Pancreas (tissue), 10 donors: ENCODE data around the gene KAZN. TPM values are rescaled to one million over a fixed set of nuclear protein-coding genes. Genes with fewer than 3 reads are reported as not detected.

Source experiments
- ATAC-seq, 4 donors: fragments of 200-7000 bp; cut with Tn5 transposase; one replicate each; pipeline versions ENCODE4 v1.8.0 to v1.9.1; 2020; ENCODE audit warnings: mild to moderate bottlenecking in 4 of 4, moderate library complexity in 4 of 4
- DNase-seq, 6 donors: peaks; one replicate each; pipeline ENCODE4 v3.0.0-alpha.2; 2020
- FAIRE-seq: peaks from 2 replicates; lab custom pipeline; 2012; peaks lifted over from hg19 to GRCh38; lab: Jason Lieb, UNC
- H3K27ac ChIP-seq, 4 donors: fragments of 200-600 bp; sonication (generic); 1 replicate in 3 of 4; 2 replicates in 1 of 4; pipeline versions ENCODE4 v1.5.0 to v1.8.0; 2020
- H3K27me3 ChIP-seq, 4 donors: fragments of 200-600 bp; one replicate each; pipeline ENCODE4 v1.8.0; 2021
- H3K36me3 ChIP-seq, 3 donors: fragments of 200-600 bp; sonication (generic) in 1 of 3; one replicate each; pipeline versions ENCODE4 v1.5.0 to v1.8.0; 2020 to 2021
- H3K4me1 ChIP-seq, 3 donors: fragments of 200-600 bp; one replicate each; pipeline ENCODE4 v1.8.0; 2021
- H3K4me3 ChIP-seq, 4 donors: fragments of 200-600 bp; sonication (generic) in 2 of 4; one replicate each; pipeline versions ENCODE4 v1.5.0 to v1.8.0; 2020 to 2021
- H3K9me3 ChIP-seq, 4 donors: fragments of 200-600 bp; one replicate each; pipeline ENCODE4 v1.8.0; 2021
- WGBS, 2 donors: extraction: QIAGEN DNeasy Blood & Tissue Kit; methylation state at CpG; one replicate each; pipeline ENCODE4 v1.1.7; 2013; 5-methylcytosine and 5-hydroxymethylcytosine counted together
- intact Hi-C, 3 donors: fragments of 100-400 bp; cut with DNase I; formaldehyde crosslinking; loops; one replicate each; pipeline versions ENCODE4 v1.11.1 to v1.14.2; 2022
- polyA plus RNA-seq, 2 donors: library from polyadenylated mRNA; stranded (reverse); fragments of 200-250 nt; gene quantifications; one replicate each; pipeline ENCODE4 v1.2.3, GENCODE V29; 2013
- total RNA-seq, 6 donors: library from RNA; stranded (reverse); fragmentation: NEBNext Ultra II Directional in 4 of 6; extraction: Animal tissue kit (Norgen Biotek cat#: 25700) in 4 of 6; gene quantifications; one replicate each; pipeline versions ENCODE4 v1.2.1 to v1.2.4, GENCODE V29; 2021 to 2023
- TF ChIP-seq, protein P1 (sequence below), 4 donors: fragments of 200-600 bp; sonication (generic) in 3 of 4; IDR thresholded peaks; one replicate each; pipeline versions ENCODE4 v1.5.0 to v1.8.0; 2021; ENCODE audit warnings: antibody characterized with exemption in 4 of 4
- donor health status: healthy with polysubstance abuse.
- donor health status: DM: no; HTN: no; CAD: no; lungs with moderate emphysema.
- donor health status: DM: no; HTN: no; CAD: no.
- donor health status: control.
- donor health status: control.
- donor health status: Bipolar disorder and iron deficiency.
- donor health status: DM: yes; HTN: yes; CAD: no.
- donor health status: DM: no; HTN: no; CAD: no.
- donor health status: DM: no; HTN: no; CAD: no.
- donor health status: DM: yes; HTN: yes; CAD: no.

Gene KAZN
- total and polyA plus RNA-seq, 8 donors, result 2.4 to 6.0 (median 4.1) TPM

DNA sequence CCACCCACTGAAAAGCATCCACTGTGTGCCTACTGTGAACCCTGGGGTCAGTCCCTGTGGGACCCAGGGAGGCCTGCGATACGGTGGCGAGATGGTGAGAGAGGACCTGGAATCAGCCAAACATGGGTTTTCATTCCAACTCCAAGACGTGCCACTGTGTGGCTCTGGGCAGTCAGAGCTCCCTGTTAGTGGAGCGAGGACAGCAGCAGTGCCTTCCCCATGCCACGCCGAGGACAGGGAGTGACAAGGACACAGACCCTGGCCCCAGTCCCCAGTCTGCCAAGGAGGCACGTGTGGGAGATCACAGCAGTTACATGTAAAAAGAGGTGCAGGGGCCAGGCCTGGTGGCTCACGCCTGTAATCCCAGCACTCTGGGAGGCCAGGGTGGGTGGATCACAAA is 504.2 kb downstream of the KAZN start:
- TF ChIP-seq, protein P1, sequence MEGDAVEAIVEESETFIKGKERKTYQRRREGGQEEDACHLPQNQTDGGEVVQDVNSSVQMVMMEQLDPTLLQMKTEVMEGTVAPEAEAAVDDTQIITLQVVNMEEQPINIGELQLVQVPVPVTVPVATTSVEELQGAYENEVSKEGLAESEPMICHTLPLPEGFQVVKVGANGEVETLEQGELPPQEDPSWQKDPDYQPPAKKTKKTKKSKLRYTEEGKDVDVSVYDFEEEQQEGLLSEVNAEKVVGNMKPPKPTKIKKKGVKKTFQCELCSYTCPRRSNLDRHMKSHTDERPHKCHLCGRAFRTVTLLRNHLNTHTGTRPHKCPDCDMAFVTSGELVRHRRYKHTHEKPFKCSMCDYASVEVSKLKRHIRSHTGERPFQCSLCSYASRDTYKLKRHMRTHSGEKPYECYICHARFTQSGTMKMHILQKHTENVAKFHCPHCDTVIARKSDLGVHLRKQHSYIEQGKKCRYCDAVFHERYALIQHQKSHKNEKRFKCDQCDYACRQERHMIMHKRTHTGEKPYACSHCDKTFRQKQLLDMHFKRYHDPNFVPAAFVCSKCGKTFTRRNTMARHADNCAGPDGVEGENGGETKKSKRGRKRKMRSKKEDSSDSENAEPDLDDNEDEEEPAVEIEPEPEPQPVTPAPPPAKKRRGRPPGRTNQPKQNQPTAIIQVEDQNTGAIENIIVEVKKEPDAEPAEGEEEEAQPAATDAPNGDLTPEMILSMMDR (IDR thresholded peaks at IDR 0.05), result no peak
- WGBS, 2 donors, result 51 to 56% methylated on average over 9 of the region's 9 CpGs

DNA sequence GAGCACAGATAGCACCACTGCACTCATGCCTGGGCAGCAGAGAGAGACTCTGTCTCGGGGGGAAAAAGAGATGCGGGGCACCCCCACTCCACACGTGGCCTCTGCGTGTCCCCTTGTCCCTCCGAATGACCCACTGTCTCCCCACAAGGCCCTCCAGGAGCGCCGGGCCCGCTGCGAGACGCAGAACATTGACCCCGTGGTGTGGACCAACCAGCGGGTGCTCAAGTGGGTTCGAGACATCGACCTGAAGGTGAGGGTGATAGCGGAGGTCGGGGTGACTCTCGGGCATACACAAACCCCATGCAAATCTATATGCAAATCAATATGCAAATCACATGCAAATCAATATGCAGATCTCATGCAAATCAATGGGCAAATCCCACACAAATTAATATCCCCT is 504.7 kb downstream of the KAZN start:
- peaks cover 0 to 4% (median 0%) of the 10 kb centered on the region in 3 donors for H3K4me1 ChIP-seq
- no peaks in the 10 kb centered on the region for H3K27me3 ChIP-seq

More for the DNA sequence above, 504.2 kb downstream of the KAZN start:
- intact Hi-C loops, result no loop called here
- DNase-seq, result no peak
- ATAC-seq, result no peak
- Histone ChIP-seq H3K9me3 (no peaks in the 10 kb centered on the region), H3K27ac (no peak overlapping the region), H3K27me3 (no peaks in the 10 kb centered on the region), H3K4me3 (no peak overlapping the region), H3K4me1 (peaks cover 0 to 4% (median 0%) of the 10 kb centered on the region in 3 donors), H3K36me3 (no peaks in the 10 kb centered on the region)
- no peak for FAIRE-seq

DNA sequence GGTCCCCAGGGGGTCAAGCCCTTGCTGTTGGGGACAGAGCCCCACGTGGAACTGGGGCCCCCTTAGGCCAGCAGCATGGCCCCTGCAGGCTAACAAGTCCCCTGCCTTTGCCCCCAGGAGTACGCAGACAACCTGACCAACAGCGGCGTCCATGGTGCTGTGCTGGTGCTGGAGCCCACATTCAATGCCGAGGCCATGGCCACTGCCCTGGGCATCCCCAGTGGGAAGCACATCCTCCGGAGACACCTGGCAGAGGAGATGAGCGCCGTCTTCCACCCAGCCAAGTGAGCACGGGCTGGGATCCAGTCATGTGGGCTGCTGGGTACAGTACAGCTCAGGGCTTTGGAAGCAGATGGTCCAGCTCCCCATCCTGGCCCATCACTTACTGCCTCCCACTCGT is 505.4 kb downstream of the KAZN start:
- intact Hi-C loops, result no loop called here
- Histone ChIP-seq H3K4me3 (no peak overlapping the region), H3K36me3 (no peaks in the 10 kb centered on the region), H3K27me3 (no peaks in the 10 kb centered on the region), H3K4me1 (peaks cover 0 to 4% (median 0%) of the 10 kb centered on the region in 3 donors), H3K27ac (no peak overlapping the region), H3K9me3 (no peaks in the 10 kb centered on the region)
- FAIRE-seq (no peak), ATAC-seq (no peak), DNase-seq (no peak)
- TF ChIP-seq, protein P1 (IDR thresholded peaks at IDR 0.05), result no peak
- WGBS, 2 donors, result 79 to 80% methylated on average over 10 of the region's 10 CpGs

More for the DNA sequence above, 504.7 kb downstream of the KAZN start:
- peak in 1 of 6 donors; percentile 36 for DNase-seq
- intact Hi-C loops, result no loop called here
- Histone ChIP-seq H3K4me3 (no peak overlapping the region), H3K36me3 (no peaks in the 10 kb centered on the region), H3K9me3 (no peaks in the 10 kb centered on the region), H3K27ac (no peak overlapping the region)
- 87 to 91% methylated on average over 17 of the region's 17 CpGs for WGBS, 2 donors
- ATAC-seq, result no peak
- TF ChIP-seq, protein P1 (IDR thresholded peaks at IDR 0.05), result no peak
- FAIRE-seq, result no peak

DNA sequence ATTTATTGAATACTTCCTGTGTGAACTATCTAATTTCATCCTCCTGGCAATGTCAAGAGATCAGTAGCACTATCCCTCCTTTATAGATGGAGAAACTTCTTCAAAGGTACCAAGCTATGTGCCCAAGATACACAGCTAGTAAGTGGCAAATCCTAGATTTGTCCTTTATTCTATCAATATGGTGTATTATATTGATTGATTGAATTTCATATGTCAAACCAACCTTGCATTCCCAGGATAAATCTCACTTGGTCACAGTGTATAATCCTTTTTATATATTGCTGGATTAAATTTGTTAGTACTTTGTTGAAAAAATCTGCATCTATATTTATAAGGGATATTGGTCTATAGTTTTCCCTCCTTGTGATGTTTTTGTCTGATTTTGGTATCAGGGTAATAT is 506.3 kb downstream of the KAZN start:
- TF ChIP-seq, protein P1 (IDR thresholded peaks at IDR 0.05), result no peak
- Histone ChIP-seq H3K36me3 (no peaks in the 10 kb centered on the region), H3K27ac (no peak overlapping the region), H3K9me3 (no peaks in the 10 kb centered on the region), H3K4me3 (no peak overlapping the region), H3K4me1 (peaks cover 0 to 4% (median 0%) of the 10 kb centered on the region in 3 donors), H3K27me3 (no peaks in the 10 kb centered on the region)
- FAIRE-seq, result no peak
- DNase-seq, result no peak
- no peak for ATAC-seq
- intact Hi-C loops, result no loop called here

DNA sequence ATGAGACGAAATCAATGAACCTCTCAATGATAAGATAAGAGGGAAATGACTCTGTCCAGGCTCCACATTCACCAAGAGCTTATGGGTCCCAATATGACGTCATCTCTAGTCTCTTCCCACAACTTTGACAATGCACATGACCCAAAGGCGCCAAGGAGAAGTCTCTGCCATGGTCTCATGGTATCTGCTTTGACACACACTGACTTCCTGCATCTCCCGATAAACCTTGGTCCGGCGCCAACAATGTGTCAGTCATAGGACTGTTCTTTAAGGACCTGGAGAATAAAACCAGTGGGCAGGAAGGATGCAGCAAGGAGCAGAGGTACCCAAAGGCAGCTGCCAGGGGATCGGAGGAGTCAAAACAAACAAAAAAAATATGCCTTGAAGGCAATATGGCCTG is 508.1 kb downstream of the KAZN start:
- Histone ChIP-seq H3K36me3 (no peaks in the 10 kb centered on the region), H3K9me3 (no peaks in the 10 kb centered on the region), H3K4me1 (no peaks in the 10 kb centered on the region), H3K27ac (no peak overlapping the region), H3K27me3 (no peaks in the 10 kb centered on the region), H3K4me3 (no peak overlapping the region)
- no peak for FAIRE-seq
- TF ChIP-seq, protein P1 (IDR thresholded peaks at IDR 0.05), result no peak
- WGBS, 2 donors, result 31 to 37% methylated on average over 7 of the region's 7 CpGs
- peak in 1 of 4 donors; percentile 38 for ATAC-seq
- peak in 1 of 6 donors; percentile 61 for DNase-seq
- intact Hi-C loops, result no loop called here
